Prostate gland (tissue), 2 donors: Measurements from ENCODE around the gene ADAMTS2.

Experiments used
- POLR2A ChIP-seq: fragments of 450-650 bp; IDR thresholded peaks from one replicate; pipeline ENCODE4 v1.6.1; 2016; ENCODE audit warnings: antibody characterized with exemption, mild to moderate bottlenecking
- POLR2AphosphoS5 ChIP-seq: sonication (generic); formaldehyde crosslinking; IDR thresholded peaks from one replicate; pipeline ENCODE4 v1.6.1; 2017; ENCODE audit warnings: antibody characterized with exemption
- TF ChIP-seq, protein P1 (sequence below), 4 experiments: fragments of 200-600 bp in 2 of 4; fragments of 450-650 bp in 2 of 4; sonication (generic) in 2 of 4; IDR thresholded peaks; 1 replicate in 3 of 4; 2 replicates in 1 of 4; pipeline ENCODE4 v1.5.1; 2016 to 2019; ENCODE audit warnings: antibody characterized with exemption in 4 of 4, mild to moderate bottlenecking in 2 of 4, moderate library complexity in 2 of 4

DNA sequence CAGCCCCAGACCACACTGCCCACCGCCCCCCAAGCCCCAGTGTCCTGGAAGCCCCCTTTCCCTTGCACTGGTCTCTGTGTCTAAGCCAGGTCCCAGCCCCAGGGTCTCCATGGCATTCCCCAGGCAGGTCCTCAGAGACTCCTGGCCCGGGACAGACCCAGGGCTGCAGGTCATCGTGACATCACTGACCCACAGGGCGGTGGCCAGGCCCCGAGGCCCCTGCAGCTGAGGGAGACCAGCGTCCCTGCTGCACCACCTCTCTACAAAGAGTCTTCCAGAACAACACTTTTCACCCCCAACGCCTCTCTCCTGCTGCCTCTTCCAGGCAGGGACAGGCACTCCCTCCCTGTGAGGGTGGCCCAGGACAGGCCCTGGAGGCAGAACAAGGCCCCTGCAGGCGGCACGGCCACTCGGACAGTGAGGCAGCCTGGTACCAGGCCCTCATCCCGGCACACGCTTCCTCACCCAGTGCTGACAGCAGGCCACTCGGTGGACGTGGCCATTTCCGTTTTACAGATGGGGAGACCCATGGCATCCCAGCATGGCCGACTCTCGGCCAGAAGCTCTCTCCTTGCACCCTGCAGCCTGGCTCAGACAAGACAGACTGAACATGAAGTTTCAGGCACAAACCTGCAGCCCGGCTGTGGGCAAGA, 136.4 kb downstream of the ADAMTS2 start:
- TF ChIP-seq, protein P1, sequence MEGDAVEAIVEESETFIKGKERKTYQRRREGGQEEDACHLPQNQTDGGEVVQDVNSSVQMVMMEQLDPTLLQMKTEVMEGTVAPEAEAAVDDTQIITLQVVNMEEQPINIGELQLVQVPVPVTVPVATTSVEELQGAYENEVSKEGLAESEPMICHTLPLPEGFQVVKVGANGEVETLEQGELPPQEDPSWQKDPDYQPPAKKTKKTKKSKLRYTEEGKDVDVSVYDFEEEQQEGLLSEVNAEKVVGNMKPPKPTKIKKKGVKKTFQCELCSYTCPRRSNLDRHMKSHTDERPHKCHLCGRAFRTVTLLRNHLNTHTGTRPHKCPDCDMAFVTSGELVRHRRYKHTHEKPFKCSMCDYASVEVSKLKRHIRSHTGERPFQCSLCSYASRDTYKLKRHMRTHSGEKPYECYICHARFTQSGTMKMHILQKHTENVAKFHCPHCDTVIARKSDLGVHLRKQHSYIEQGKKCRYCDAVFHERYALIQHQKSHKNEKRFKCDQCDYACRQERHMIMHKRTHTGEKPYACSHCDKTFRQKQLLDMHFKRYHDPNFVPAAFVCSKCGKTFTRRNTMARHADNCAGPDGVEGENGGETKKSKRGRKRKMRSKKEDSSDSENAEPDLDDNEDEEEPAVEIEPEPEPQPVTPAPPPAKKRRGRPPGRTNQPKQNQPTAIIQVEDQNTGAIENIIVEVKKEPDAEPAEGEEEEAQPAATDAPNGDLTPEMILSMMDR (IDR thresholded peaks at IDR 0.05): no peak
- TF ChIP-seq POLR2AphosphoS5 (no peak), POLR2A (no peak)
